Measurements from ENCODE around the gene LIPC.

Gene LIPC

DNA sequence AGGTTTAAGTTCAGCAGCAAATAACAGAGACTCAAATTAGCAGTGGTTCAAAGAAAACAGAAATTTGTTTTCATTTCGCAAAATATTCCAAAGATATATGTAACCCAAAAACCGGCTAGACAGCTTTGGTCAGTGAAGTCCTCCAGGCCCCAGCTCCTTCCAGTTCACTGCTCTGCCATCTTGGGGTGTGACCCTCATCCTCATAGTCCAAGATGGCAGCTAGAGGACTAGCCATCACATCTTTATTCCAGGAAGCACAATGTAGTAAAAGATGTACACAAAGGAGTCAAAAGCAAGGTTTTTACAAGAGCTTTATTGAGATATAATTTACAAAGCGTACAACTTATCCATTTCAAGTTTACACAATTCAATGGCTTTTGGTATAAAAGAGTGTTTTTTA is 107.1 kb downstream of the LIPC start:
- no peak overlapping the region for H3K9ac ChIP-seq (ENCODE audit: low read depth, low read length)
- H3K9me3 ChIP-seq (ENCODE audit: insufficient read depth, low read depth, low read length): no peaks in the 10 kb centered on the region
- no peaks in the 10 kb centered on the region for H3K27me3 ChIP-seq (ENCODE audit: insufficient read depth, low read length)
- no peak overlapping the region for H3K27ac ChIP-seq (ENCODE audit: low read length)
- H3K4me1 ChIP-seq (ENCODE audit: insufficient read depth, low read length): no peaks in the 10 kb centered on the region
- no peaks in the 10 kb centered on the region for H3K36me3 ChIP-seq (ENCODE audit: insufficient read depth, low read depth, low read length)
- no peak overlapping the region for H3K4me3 ChIP-seq (ENCODE audit: low read length)

DNA sequence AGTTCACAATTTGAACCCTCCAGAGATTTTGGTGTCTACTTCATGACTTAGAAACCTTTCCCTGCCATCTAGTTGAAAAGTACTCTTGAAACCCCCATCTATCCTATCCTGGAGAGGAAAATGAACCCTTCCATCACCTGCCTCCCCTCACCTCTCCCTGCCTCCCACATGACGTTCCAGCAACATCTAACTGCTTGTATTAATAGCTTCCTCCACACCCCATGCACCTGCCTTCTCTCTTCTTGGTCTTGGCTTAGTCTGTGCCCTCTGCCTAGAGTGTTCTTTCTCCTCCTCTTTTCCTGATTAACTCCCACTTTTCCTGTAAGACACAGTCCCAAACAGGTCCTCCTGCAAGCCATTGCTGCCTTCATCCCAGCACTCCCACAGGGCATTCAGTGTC is 107.8 kb downstream of the LIPC start:
- Histone ChIP-seq H3K9ac (ENCODE audit: low read depth, low read length) (no peak overlapping the region), H3K9me3 (ENCODE audit: insufficient read depth, low read depth, low read length) (no peaks in the 10 kb centered on the region), H3K4me1 (ENCODE audit: insufficient read depth, low read length) (no peaks in the 10 kb centered on the region), H3K27me3 (ENCODE audit: insufficient read depth, low read length) (no peaks in the 10 kb centered on the region), H3K4me3 (ENCODE audit: low read length) (no peak overlapping the region), H3K27ac (ENCODE audit: low read length) (no peak overlapping the region), H3K36me3 (ENCODE audit: insufficient read depth, low read depth, low read length) (no peaks in the 10 kb centered on the region)

- Histone ChIP-seq H3K9me3 (ENCODE audit: insufficient read depth, low read depth, low read length) (no peaks in the 10 kb centered on the region), H3K27me3 (ENCODE audit: insufficient read depth, low read length) (no peaks in the 10 kb centered on the region), H3K36me3 (ENCODE audit: insufficient read depth, low read depth, low read length) (no peaks in the 10 kb centered on the region), H3K4me3 (ENCODE audit: low read length) (no peak overlapping the region), H3K4me1 (ENCODE audit: insufficient read depth, low read length) (no peaks in the 10 kb centered on the region), H3K27ac (ENCODE audit: low read length) (no peak overlapping the region), H3K9ac (ENCODE audit: low read depth, low read length) (no peak overlapping the region)
Measured at GRCh38 chr15:58541410-58542087, 109.8 kb downstream of the LIPC start.

GRCh38 chr15:58543664-58544335 is 112.0 kb downstream of the LIPC start:
- Histone ChIP-seq H3K36me3 (ENCODE audit: insufficient read depth, low read depth, low read length) (no peaks in the 10 kb centered on the region), H3K27ac (ENCODE audit: low read length) (no peak overlapping the region), H3K4me1 (ENCODE audit: insufficient read depth, low read length) (no peaks in the 10 kb centered on the region), H3K27me3 (ENCODE audit: insufficient read depth, low read length) (no peaks in the 10 kb centered on the region), H3K4me3 (ENCODE audit: low read length) (no peak overlapping the region), H3K9me3 (ENCODE audit: insufficient read depth, low read depth, low read length) (no peaks in the 10 kb centered on the region), H3K9ac (ENCODE audit: low read depth, low read length) (no peak overlapping the region)

GRCh38 chr15:58544756-58545155 is 113.0 kb downstream of the LIPC start:
- Histone ChIP-seq H3K9ac (ENCODE audit: low read depth, low read length) (no peak overlapping the region), H3K27ac (ENCODE audit: low read length) (no peak overlapping the region), H3K27me3 (ENCODE audit: insufficient read depth, low read length) (no peaks in the 10 kb centered on the region), H3K4me3 (ENCODE audit: low read length) (no peak overlapping the region), H3K36me3 (ENCODE audit: insufficient read depth, low read depth, low read length) (no peaks in the 10 kb centered on the region), H3K4me1 (ENCODE audit: insufficient read depth, low read length) (no peaks in the 10 kb centered on the region), H3K9me3 (ENCODE audit: insufficient read depth, low read depth, low read length) (no peaks in the 10 kb centered on the region)

GRCh38 chr15:58545307-58546065 is 113.7 kb downstream of the LIPC start:
- Histone ChIP-seq H3K27me3 (ENCODE audit: insufficient read depth, low read length) (no peaks in the 10 kb centered on the region), H3K27ac (ENCODE audit: low read length) (no peak overlapping the region), H3K9ac (ENCODE audit: low read depth, low read length) (no peak overlapping the region), H3K4me3 (ENCODE audit: low read length) (no peak overlapping the region), H3K4me1 (ENCODE audit: insufficient read depth, low read length) (no peaks in the 10 kb centered on the region), H3K36me3 (ENCODE audit: insufficient read depth, low read depth, low read length) (no peaks in the 10 kb centered on the region), H3K9me3 (ENCODE audit: insufficient read depth, low read depth, low read length) (no peaks in the 10 kb centered on the region)

- no peaks in the 10 kb centered on the region for H3K4me1 ChIP-seq (ENCODE audit: insufficient read depth, low read length)
- H3K36me3 ChIP-seq (ENCODE audit: insufficient read depth, low read depth, low read length): no peaks in the 10 kb centered on the region
- H3K4me3 ChIP-seq (ENCODE audit: low read length): no peak overlapping the region
- no peaks in the 10 kb centered on the region for H3K9me3 ChIP-seq (ENCODE audit: insufficient read depth, low read depth, low read length)
- no peak overlapping the region for H3K9ac ChIP-seq (ENCODE audit: low read depth, low read length)
- no peaks in the 10 kb centered on the region for H3K27me3 ChIP-seq (ENCODE audit: insufficient read depth, low read length)
- no peak overlapping the region for H3K27ac ChIP-seq (ENCODE audit: low read length)
Measured at GRCh38 chr15:58546066-58546591, 114.3 kb downstream of the LIPC start.

- no peaks in the 10 kb centered on the region for H3K4me1 ChIP-seq (ENCODE audit: insufficient read depth, low read length)
- H3K27ac ChIP-seq (ENCODE audit: low read length): no peak overlapping the region
- no peak overlapping the region for H3K9ac ChIP-seq (ENCODE audit: low read depth, low read length)
- no peak overlapping the region for H3K4me3 ChIP-seq (ENCODE audit: low read length)
- no peaks in the 10 kb centered on the region for H3K27me3 ChIP-seq (ENCODE audit: insufficient read depth, low read length)
- H3K36me3 ChIP-seq (ENCODE audit: insufficient read depth, low read depth, low read length): no peaks in the 10 kb centered on the region
- H3K9me3 ChIP-seq (ENCODE audit: insufficient read depth, low read depth, low read length): no peaks in the 10 kb centered on the region
Measured at GRCh38 chr15:58546635-58547627, 115.1 kb downstream of the LIPC start.

DNA sequence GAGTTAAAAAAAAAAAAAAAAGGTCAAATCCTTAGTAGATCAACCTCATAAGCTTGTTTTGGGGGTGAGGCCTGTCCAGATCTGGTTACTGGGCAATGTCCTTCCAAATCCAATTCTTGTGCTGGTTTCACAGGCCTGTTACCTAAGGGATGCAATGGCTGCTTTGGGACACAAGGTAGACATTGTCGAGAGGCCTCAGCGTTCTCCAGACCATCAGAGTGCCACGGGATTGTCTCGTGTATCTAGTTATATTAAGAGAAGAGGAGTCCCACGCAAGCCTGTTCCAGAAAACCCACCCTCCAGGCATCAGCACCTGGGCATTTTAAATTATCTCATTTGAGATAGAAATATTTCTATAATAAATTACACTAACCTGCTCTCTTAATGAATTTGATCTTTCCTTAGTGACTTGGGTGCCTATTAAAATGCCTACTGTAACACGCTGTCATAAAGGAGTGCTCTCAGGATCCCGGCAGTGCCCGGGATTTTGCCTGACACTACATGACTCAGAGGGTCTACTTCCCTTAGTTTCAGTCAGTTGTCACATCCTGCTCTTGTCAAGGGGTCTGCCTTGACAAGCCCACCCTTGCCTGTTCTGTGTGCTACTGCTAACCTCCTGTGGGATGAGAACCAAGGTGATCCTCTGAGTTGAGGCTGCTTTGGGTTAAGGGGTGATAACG is 116.0 kb downstream of the LIPC start:
- Histone ChIP-seq H3K36me3 (ENCODE audit: insufficient read depth, low read depth, low read length) (no peaks in the 10 kb centered on the region), H3K9me3 (ENCODE audit: insufficient read depth, low read depth, low read length) (no peaks in the 10 kb centered on the region), H3K4me3 (ENCODE audit: low read length) (no peak overlapping the region), H3K9ac (ENCODE audit: low read depth, low read length) (no peak overlapping the region), H3K4me1 (ENCODE audit: insufficient read depth, low read length) (no peaks in the 10 kb centered on the region; the same call in 1 of the 2 replicates), H3K27me3 (ENCODE audit: insufficient read depth, low read length) (no peaks in the 10 kb centered on the region), H3K27ac (ENCODE audit: low read length) (no peak overlapping the region)

DNA sequence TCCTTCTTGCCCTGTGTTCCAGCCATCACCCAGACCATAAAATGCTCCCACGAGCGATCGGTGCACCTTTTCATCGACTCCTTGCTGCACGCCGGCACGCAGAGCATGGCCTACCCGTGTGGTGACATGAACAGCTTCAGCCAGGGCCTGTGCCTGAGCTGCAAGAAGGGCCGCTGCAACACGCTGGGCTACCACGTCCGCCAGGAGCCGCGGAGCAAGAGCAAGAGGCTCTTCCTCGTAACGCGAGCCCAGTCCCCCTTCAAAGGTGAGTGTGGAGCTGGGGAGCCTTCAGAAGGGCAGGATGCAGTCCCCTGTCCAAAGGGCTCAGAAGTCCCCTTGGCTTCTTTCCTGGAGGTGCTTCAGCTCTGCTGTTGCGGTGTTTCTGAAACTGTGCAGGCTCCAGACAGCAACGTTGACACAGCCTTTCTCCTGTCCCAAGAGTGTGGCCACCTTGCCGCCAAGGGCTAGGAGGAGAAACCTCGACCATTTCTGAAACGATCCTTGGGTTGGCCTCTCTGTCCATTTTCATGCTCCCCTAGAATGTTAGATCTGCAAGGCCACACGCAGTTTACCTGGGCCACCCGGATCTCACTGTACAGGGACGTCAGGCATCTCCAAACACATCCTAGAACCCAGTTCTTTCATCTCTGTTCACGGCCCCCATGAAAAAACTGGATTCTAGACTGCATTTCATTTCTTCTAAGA is 116.7 kb downstream of the LIPC start:
- H3K27me3 ChIP-seq (ENCODE audit: insufficient read depth, low read length): no peaks in the 10 kb centered on the region
- no peaks in the 10 kb centered on the region for H3K9me3 ChIP-seq (ENCODE audit: insufficient read depth, low read depth, low read length)
- H3K4me1 ChIP-seq (ENCODE audit: insufficient read depth, low read length): no peaks in the 10 kb centered on the region; the same call in 1 of the 2 replicates
- no peak overlapping the region for H3K27ac ChIP-seq (ENCODE audit: low read length)
- H3K9ac ChIP-seq (ENCODE audit: low read depth, low read length): no peak overlapping the region
- no peaks in the 10 kb centered on the region for H3K36me3 ChIP-seq (ENCODE audit: insufficient read depth, low read depth, low read length)
- no peak overlapping the region for H3K4me3 ChIP-seq (ENCODE audit: low read length)
